NT2/D1 (cell line): ENCODE measurements around the gene PDCD1.

Experiments used
- YY1 ChIP-seq: IDR thresholded peaks from 2 replicates; pipeline ENCODE4 v1.6.1; 2011; ENCODE audit not compliant: insufficient read length, insufficient read depth
- ZNF274 ChIP-seq: IDR thresholded peaks from 2 replicates; pipeline ENCODE4 v1.6.1; 2011; ENCODE audit warnings: mild to moderate bottlenecking, low read depth, low read length

GRCh38 chr2:241842620-241843211 lies 16.0 kb downstream of the PDCD1 start:
- no peak for TF ChIP-seq YY1
- no peak for TF ChIP-seq ZNF274
